D721Med (cell line): Measurements from ENCODE around the gene RAB7A.
"Not testable (repeated sequence)": the region's sequence is repeated elsewhere in the genome, so short reads cannot be mapped to it uniquely, and the experiment has no call there.

Experiments
- DNase-seq: peaks from one replicate; pipeline ENCODE4 v3.0.0; 2011; ENCODE audit warnings: low spot score; ENCODE audit not compliant: insufficient read length
- FAIRE-seq: peaks from 2 replicates; lab custom pipeline; 2011; peaks lifted over from hg19 to GRCh38; lab: Jason Lieb, UNC
- CTCF ChIP-seq: IDR thresholded peaks from 2 replicates; pipeline ENCODE4 v1.5.1; 2012; ENCODE audit warnings: mild to moderate bottlenecking, control low read depth; ENCODE audit not compliant: insufficient read depth; ENCODE audit errors: missing control alignments

RAB7A gene

GRCh38 chr3:128768471-128768870 lies 42.5 kb downstream of the RAB7A start:
- no peak for TF ChIP-seq CTCF

GRCh38 chr3:128770387-128770786 lies 44.4 kb downstream of the RAB7A start:
- no peak for DNase-seq
- TF ChIP-seq CTCF, result no peak
- FAIRE-seq, result no peak

More at GRCh38 chr3:128768471-128768870, 42.5 kb downstream of the RAB7A start:
- FAIRE-seq, result no peak
- no peak for DNase-seq

GRCh38 chr3:128773189-128773588 lies 47.2 kb downstream of the RAB7A start:
- not testable (repeated sequence) for FAIRE-seq

GRCh38 chr3:128773592-128773991 lies 47.6 kb downstream of the RAB7A start:
- DNase-seq, FAIRE-seq: not testable (repeated sequence)

More at GRCh38 chr3:128773189-128773588, 47.2 kb downstream of the RAB7A start:
- not testable (repeated sequence) for DNase-seq

- no peak for FAIRE-seq
- no peak for DNase-seq
- TF ChIP-seq CTCF, result no peak
Measured at GRCh38 chr3:128775241-128775640, 49.3 kb downstream of the RAB7A start.

- TF ChIP-seq CTCF, result no peak
- DNase-seq (no peak), FAIRE-seq (no peak)
Measured at GRCh38 chr3:128775906-128776542, 50.0 kb downstream of the RAB7A start.

GRCh38 chr3:128780101-128780837 lies 54.3 kb downstream of the RAB7A start:
- no peak for TF ChIP-seq CTCF
- no peak for DNase-seq
- no peak for FAIRE-seq

GRCh38 chr3:128781164-128781563 lies 55.2 kb downstream of the RAB7A start:
- no peak for TF ChIP-seq CTCF
- DNase-seq, result no peak
- FAIRE-seq, result no peak
